Sigmoid colon (tissue), 4 donors: ENCODE data around the gene DHX58.

Experiments
- CTCF ChIP-seq, 4 experiments: fragments of 450-650 bp in 3 of 4; fragments of 200-600 bp in 1 of 4; IDR thresholded peaks; one replicate each; pipeline ENCODE4 v1.5.1; 2016 to 2019; ENCODE audit warnings: antibody characterized with exemption in 4 of 4, mild to moderate bottlenecking in 3 of 4, moderate library complexity in 2 of 4
- EP300 ChIP-seq, 4 donors: sonication (generic); formaldehyde crosslinking; IDR thresholded peaks; one replicate each; pipeline ENCODE4 v1.6.1; 2017; ENCODE audit warnings: antibody characterized with exemption in 4 of 4
- POLR2A ChIP-seq, 2 donors: fragments of 450-650 bp; IDR thresholded peaks; one replicate each; pipeline ENCODE4 v1.6.1; 2016; ENCODE audit warnings: antibody characterized with exemption in 2 of 2, mild to moderate bottlenecking in 2 of 2, moderate library complexity in 2 of 2

- TF ChIP-seq CTCF (IDR thresholded peaks at IDR 0.05) = no peak
- no peak for TF ChIP-seq POLR2A (IDR thresholded peaks at IDR 0.05)
- TF ChIP-seq EP300 (IDR thresholded peaks at IDR 0.05) = no peak
Observed at GRCh38 chr17:42072323-42073187, 40.0 kb downstream of the DHX58 start.
